RWPE2 (cell line): Measurements from ENCODE around the gene FGB.

Experiments
- ATAC-seq: fragments of 200-7000 bp; cut with Tn5 transposase; 3 replicates; pipeline ENCODE4 v1.9.1; 2021; ENCODE audit warnings: low read depth
- DNase-seq: peaks from one replicate; pipeline ENCODE4 v3.0.0-alpha.2; 2020; ENCODE audit warnings: low spot score
- H3K27ac ChIP-seq: fragments of 450-650 bp; 2 replicates; pipeline ENCODE4 v1.5.1; 2017; ENCODE audit warnings: mild to moderate bottlenecking; ENCODE audit not compliant: poor library complexity, severe bottlenecking
- H3K27me3 ChIP-seq: fragments of 250-450 bp; sonication (Bioruptor Pico); 2 replicates; pipeline ENCODE4 v1.5.1; 2021; ENCODE audit warnings: mild to moderate bottlenecking, moderate library complexity; ENCODE audit not compliant: insufficient read depth, poor library complexity, severe bottlenecking
- H3K36me3 ChIP-seq: fragments of 250-450 bp; sonication (Bioruptor Pico); 2 replicates; pipeline ENCODE4 v1.5.1; 2020; ENCODE audit warnings: low read depth, mild to moderate bottlenecking, moderate library complexity
- H3K4me1 ChIP-seq: fragments of 250-450 bp; sonication (Bioruptor Pico); 2 replicates; pipeline ENCODE4 v1.5.1; 2021; ENCODE audit warnings: mild to moderate bottlenecking, moderate library complexity; ENCODE audit not compliant: insufficient read depth, poor library complexity, severe bottlenecking
- H3K4me3 ChIP-seq: fragments of 250-450 bp; sonication (Bioruptor Pico); 2 replicates; pipeline ENCODE4 v1.5.1; 2021; ENCODE audit warnings: mild to moderate bottlenecking, moderate library complexity; ENCODE audit not compliant: severe bottlenecking
- H3K9me3 ChIP-seq: fragments of 250-450 bp; sonication (Bioruptor Pico); 2 replicates; pipeline ENCODE4 v1.5.1; 2021; ENCODE audit warnings: mild to moderate bottlenecking, moderate library complexity; ENCODE audit not compliant: severe bottlenecking
- TF ChIP-seq, protein P1 (sequence below): fragments of 450-650 bp; IDR thresholded peaks from one replicate; pipeline ENCODE4 v1.5.1; 2017; ENCODE audit warnings: mild to moderate bottlenecking, moderate library complexity; ENCODE audit not compliant: poor library complexity, severe bottlenecking

The FGB gene

DNA sequence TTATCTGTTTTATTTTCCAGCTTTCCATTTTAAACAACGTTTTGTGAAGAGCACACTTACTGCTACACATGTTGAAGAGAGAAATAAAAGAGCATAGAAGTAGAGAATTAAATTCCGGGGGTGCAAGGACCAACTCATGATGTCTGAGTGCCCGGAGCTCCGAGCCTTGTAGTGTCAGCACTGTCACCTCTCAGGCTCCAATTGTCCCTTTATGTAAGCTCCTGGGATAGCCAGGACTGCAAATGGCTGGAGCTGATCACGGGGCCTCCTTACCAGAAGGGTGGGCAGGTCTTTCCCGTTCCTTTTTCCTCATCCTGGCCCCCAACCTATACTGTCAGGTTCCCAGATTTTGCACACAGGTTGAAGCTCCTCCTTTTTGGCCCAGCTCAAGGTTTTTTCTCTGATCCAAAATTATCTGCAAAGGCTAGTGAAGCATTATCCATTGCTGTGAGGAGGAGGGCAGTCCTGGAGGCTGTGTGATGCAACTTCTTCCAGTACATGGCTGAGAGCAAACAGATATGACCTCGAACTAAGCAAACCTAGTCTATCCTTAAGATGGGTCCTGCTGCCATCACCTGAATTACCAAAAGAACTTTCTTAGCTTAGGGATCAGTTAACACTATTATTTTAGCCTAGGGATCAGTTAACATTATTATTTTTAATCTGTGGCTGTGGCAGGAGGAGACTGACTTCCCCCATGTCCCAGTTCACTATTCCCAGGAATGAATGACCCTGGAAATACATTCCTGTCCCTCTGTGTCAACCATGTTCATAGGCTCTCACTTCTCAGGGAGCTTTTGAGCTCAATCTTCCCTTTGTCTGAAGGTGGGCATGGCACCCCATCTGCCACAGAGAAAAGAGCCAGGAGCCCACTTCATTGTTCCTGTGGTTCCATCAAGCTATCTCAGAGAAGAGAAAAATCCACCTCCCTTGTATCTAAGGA, 49.9 kb downstream of the FGB start, which contains the start of gene FGG:
Gene FGG (minus strand): TSS at position 185 of the 943 bp plus-strand sequence. CDS start 47 bp downstream, at position 138.
- DNase-seq: no peak
- TF ChIP-seq, protein P1, sequence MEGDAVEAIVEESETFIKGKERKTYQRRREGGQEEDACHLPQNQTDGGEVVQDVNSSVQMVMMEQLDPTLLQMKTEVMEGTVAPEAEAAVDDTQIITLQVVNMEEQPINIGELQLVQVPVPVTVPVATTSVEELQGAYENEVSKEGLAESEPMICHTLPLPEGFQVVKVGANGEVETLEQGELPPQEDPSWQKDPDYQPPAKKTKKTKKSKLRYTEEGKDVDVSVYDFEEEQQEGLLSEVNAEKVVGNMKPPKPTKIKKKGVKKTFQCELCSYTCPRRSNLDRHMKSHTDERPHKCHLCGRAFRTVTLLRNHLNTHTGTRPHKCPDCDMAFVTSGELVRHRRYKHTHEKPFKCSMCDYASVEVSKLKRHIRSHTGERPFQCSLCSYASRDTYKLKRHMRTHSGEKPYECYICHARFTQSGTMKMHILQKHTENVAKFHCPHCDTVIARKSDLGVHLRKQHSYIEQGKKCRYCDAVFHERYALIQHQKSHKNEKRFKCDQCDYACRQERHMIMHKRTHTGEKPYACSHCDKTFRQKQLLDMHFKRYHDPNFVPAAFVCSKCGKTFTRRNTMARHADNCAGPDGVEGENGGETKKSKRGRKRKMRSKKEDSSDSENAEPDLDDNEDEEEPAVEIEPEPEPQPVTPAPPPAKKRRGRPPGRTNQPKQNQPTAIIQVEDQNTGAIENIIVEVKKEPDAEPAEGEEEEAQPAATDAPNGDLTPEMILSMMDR: no peak
- ATAC-seq: no peak
- Histone ChIP-seq H3K9me3 (no peaks in the 10 kb centered on the region), H3K4me1 (no peaks in the 10 kb centered on the region), H3K36me3 (no peaks in the 10 kb centered on the region), H3K4me3 (no peak within 1 kb of the TSS), H3K27me3 (no peaks in the 10 kb centered on the region), H3K27ac (no peak within 1 kb of the TSS)

- Histone ChIP-seq H3K27ac (no peak overlapping the region), H3K4me1 (no peaks in the 10 kb centered on the region), H3K4me3 (no peak overlapping the region), H3K27me3 (no peaks in the 10 kb centered on the region), H3K36me3 (no peaks in the 10 kb centered on the region), H3K9me3 (no peaks in the 10 kb centered on the region)
- ATAC-seq (no peak), DNase-seq (no peak)
- TF ChIP-seq, protein P1: no peak
These were observed 51.5 kb downstream of the FGB start for GRCh38 chr4:154614306-154614705.

DNA sequence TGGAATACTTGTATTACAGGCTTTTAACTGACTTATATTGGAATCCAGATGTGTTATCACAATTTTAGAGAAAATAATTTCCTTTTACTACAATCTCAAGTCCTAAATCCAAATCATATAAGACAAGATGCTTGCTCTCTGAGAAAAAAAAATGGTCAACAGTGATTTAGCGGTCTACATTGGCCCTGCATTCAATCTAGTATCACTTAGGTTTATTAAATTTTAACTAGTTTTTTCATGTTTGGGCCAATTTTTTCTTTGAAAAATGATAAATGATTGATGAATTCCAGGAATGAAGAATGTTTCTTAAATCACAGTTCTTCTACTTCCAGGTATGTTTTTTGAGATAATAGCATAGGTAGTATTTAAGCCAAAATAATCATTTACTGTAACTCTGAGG, 52.4 kb downstream of the FGB start:
- no peaks in the 10 kb centered on the region for H3K4me1 ChIP-seq

DNA sequence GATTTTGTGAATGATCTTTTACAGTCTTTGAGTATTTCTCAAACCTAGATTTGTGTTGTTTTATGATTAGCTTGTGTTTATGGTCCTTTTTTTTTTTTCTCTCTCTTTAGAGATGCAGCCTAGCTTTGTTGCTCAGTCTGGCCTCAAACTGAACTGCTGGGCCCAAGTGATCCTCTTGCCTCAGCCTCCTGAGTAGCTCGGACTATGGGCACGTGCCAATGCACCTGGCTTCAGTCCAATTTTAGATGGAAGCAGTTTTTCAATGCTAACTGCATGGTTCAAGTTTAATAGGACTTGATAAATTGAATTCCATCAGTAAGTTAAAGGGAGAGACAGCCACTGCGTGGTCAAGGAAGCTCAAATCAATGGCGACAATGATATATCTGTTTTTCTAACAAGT, 53.5 kb downstream of the FGB start:
- no peaks in the 10 kb centered on the region for H3K9me3 ChIP-seq
- TF ChIP-seq, protein P1: no peak
- no peak overlapping the region for H3K27ac ChIP-seq
- DNase-seq: no peak
- no peaks in the 10 kb centered on the region for H3K36me3 ChIP-seq
- H3K4me1 ChIP-seq: no peaks in the 10 kb centered on the region
- H3K27me3 ChIP-seq: no peaks in the 10 kb centered on the region
- ATAC-seq: no peak
- H3K4me3 ChIP-seq: no peak overlapping the region

More for the DNA sequence above, 52.4 kb downstream of the FGB start:
- Histone ChIP-seq H3K27me3 (no peaks in the 10 kb centered on the region), H3K27ac (no peak overlapping the region), H3K4me3 (no peak overlapping the region), H3K36me3 (no peaks in the 10 kb centered on the region), H3K9me3 (no peaks in the 10 kb centered on the region)
- TF ChIP-seq, protein P1: no peak
- ATAC-seq: no peak
- DNase-seq: no peak

GRCh38 chr4:154616731-154617130, 53.9 kb downstream of the FGB start:
- ATAC-seq (no peak), DNase-seq (no peak)
- no peak overlapping the region for H3K4me3 ChIP-seq
- no peaks in the 10 kb centered on the region for H3K9me3 ChIP-seq
- H3K27ac ChIP-seq: no peak overlapping the region
- no peaks in the 10 kb centered on the region for H3K4me1 ChIP-seq
- TF ChIP-seq, protein P1: no peak
- no peaks in the 10 kb centered on the region for H3K36me3 ChIP-seq
- H3K27me3 ChIP-seq: no peaks in the 10 kb centered on the region
